Sigmoid colon (tissue), 4 donors: ENCODE measurements around the gene TRIM37.

Experiments used
- CTCF ChIP-seq, 4 experiments: fragments of 450-650 bp in 3 of 4; fragments of 200-600 bp in 1 of 4; IDR thresholded peaks; one replicate each; pipeline ENCODE4 v1.5.1; 2016 to 2019; ENCODE audit warnings: antibody characterized with exemption in 4 of 4, mild to moderate bottlenecking in 3 of 4, moderate library complexity in 2 of 4
- POLR2A ChIP-seq, 2 donors: fragments of 450-650 bp; IDR thresholded peaks; one replicate each; pipeline ENCODE4 v1.6.1; 2016; ENCODE audit warnings: antibody characterized with exemption in 2 of 2, mild to moderate bottlenecking in 2 of 2, moderate library complexity in 2 of 2
- POLR2AphosphoS5 ChIP-seq, 4 donors: sonication (generic); formaldehyde crosslinking; IDR thresholded peaks; one replicate each; pipeline ENCODE4 v1.6.1; 2017; ENCODE audit warnings: antibody characterized with exemption in 4 of 4

- TF ChIP-seq CTCF (IDR thresholded peaks at IDR 0.05) (no peak), POLR2A (IDR thresholded peaks at IDR 0.05) (no peak), POLR2AphosphoS5 (IDR thresholded peaks at IDR 0.05) (no peak)
Observed at GRCh38 chr17:58944166-58944565, 162.5 kb downstream of the TRIM37 start.
